Kidney (tissue), 14 donors: ENCODE data around the gene COL4A4. TPM values are rescaled to one million over a fixed set of nuclear protein-coding genes. Genes with fewer than 3 reads are reported as not detected.

ENCODE experiments used
- DNase-seq, 5 donors: peaks; one replicate each; pipeline ENCODE4 v3.0.0-alpha.2; 2013 to 2020
- FAIRE-seq: peaks from 2 replicates; lab custom pipeline; 2012; peaks lifted over from hg19 to GRCh38; lab: Jason Lieb, UNC
- H3K27ac ChIP-seq, 2 donors: one replicate each; pipeline ENCODE4 v1.7.0; 2013; ENCODE audit warnings: low read depth in 2 of 2, low read length in 2 of 2, inconsistent platforms in 1 of 2
- H3K27me3 ChIP-seq: one replicate; pipeline ENCODE4 v1.7.1; 2013; ENCODE audit warnings: low read length, inconsistent platforms; ENCODE audit not compliant: control insufficient read depth, insufficient read depth
- H3K36me3 ChIP-seq, 3 donors: one replicate each; pipeline versions ENCODE4 v1.7.0 to v1.7.1; 2013; ENCODE audit warnings: low read length in 3 of 3, control low read depth in 1 of 3, inconsistent platforms in 1 of 3; ENCODE audit not compliant: insufficient read depth in 3 of 3, control insufficient read depth in 2 of 3
- H3K4me1 ChIP-seq, 3 donors: one replicate each; pipeline versions ENCODE4 v1.7.0 to v1.7.1; 2013; ENCODE audit warnings: low read length in 3 of 3, inconsistent platforms in 1 of 3, low read depth in 1 of 3; ENCODE audit not compliant: control insufficient read depth in 2 of 3, insufficient read depth in 2 of 3
- H3K4me3 ChIP-seq, 3 donors: one replicate each; pipeline versions ENCODE4 v1.7.0 to v1.8.1; 2013; ENCODE audit warnings: low read length in 3 of 3, control low read depth in 1 of 3, inconsistent platforms in 1 of 3
- H3K9ac ChIP-seq, 3 donors: one replicate each; pipeline versions ENCODE4 v1.7.0 to v1.7.1; 2013; ENCODE audit warnings: low read length in 3 of 3, control low read depth in 1 of 3, inconsistent platforms in 1 of 3
- H3K9me3 ChIP-seq, 3 donors: one replicate each; pipeline versions ENCODE4 v1.7.0 to v1.7.1; 2013; ENCODE audit warnings: low read length in 3 of 3, control low read depth in 1 of 3, inconsistent platforms in 1 of 3; ENCODE audit not compliant: control insufficient read depth in 2 of 3, insufficient read depth in 1 of 3
- CTCF ChIP-seq: IDR thresholded peaks from 3 replicates; pipeline ENCODE4 v1.5.1; 2012; ENCODE audit warnings: mild to moderate bottlenecking, moderate library complexity, borderline replicate concordance; ENCODE audit not compliant: insufficient read depth; ENCODE audit errors: extremely low read depth
- intact Hi-C: fragments of 100-400 bp; cut with DNase I; formaldehyde crosslinking; loops from one replicate; pipeline ENCODE4 v1.11.1; 2022
- polyA plus RNA-seq: library from polyadenylated mRNA; stranded (reverse); fragments of 350-450 nt; fragmentation: Illumina TruSeq; extraction: RNeasy Lipid Tissue Mini Kit (QIAGEN cat#74804); gene quantifications from one replicate; pipeline ENCODE4 v1.2.3, GENCODE V29; 2014; ENCODE audit warnings: low read depth, low replicate concordance; ENCODE audit not compliant: insufficient read depth
- total RNA-seq: library from RNA; stranded (reverse); fragmentation: NEBNext Ultra II Directional; extraction: Animal tissue kit (Norgen Biotek cat#: 25700); gene quantifications from one replicate; pipeline ENCODE4 v1.2.1, GENCODE V29; 2021
- donor health status: control.
- donor health status: control.
- donor health status: control.
- donor health status: control.
- donor health status: control.
- donor health status: DM: yes; HTN: yes; CAD: no.
- donor health status: Normal renal cell carcinoma (clear cell type).

Gene COL4A4
- total and polyA plus RNA-seq, 2 donors from 2014 or later: 7.2 to 53.3 TPM

DNA sequence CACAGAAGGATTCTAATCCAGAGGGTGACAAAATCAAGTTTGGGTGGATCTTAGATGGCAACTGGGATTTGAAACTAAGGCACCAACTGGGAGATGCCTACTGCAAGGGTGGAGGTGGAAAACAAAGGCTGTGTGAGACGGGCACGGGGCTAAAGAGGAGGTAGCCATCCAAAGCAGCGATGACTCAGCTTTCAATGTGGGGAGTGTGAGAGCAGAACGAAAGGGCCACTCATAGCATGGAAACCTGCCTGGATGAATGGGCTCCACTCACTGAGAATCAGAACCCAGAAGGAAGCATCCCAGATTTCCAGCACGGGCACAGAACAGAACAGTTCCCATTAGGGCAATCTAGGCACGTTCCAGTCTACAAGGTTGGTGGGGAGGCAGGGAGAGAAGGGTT lies 159.5 kb downstream of the COL4A4 start:
- no peak overlapping the region for H3K9ac ChIP-seq
- peaks cover 0 to 11% (median 4%) of the 10 kb centered on the region in 3 donors for H3K36me3 ChIP-seq
- no peak overlapping the region for H3K4me3 ChIP-seq
- intact Hi-C loops: no loop called here
- H3K9me3 ChIP-seq: no peaks in the 10 kb centered on the region
- no peaks in the 10 kb centered on the region for H3K4me1 ChIP-seq
- TF ChIP-seq CTCF: no peak
- FAIRE-seq (no peak), DNase-seq (no peak)
- no peaks in the 10 kb centered on the region for H3K27me3 ChIP-seq
- H3K27ac ChIP-seq: no peak overlapping the region

DNA sequence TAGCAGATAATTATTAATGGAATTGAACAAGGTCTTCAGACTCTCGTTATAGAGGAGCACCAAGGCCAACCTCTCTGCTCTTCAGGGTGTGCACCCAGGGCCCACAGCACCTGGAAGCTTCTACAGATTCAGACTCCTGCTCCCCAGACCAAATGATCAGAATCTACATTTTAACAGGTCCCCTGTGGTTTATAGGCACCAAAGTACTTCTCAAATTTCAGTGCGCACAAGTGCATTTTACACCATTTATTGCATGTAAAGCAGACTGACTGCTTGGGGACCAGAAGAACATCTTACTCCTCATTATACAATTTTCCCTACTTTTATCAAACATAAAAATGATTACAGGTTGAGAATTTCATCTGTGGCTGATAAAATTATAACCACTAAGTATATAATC lies 163.9 kb downstream of the COL4A4 start:
- Histone ChIP-seq H3K36me3 (peaks cover 0 to 4% (median 4%) of the 10 kb centered on the region in 3 donors), H3K4me1 (peaks cover 0 to 2% (median 0%) of the 10 kb centered on the region in 3 donors), H3K9ac (no peak overlapping the region), H3K9me3 (no peaks in the 10 kb centered on the region), H3K27ac (no peak overlapping the region), H3K4me3 (no peak overlapping the region), H3K27me3 (no peaks in the 10 kb centered on the region)
- intact Hi-C loops: no loop called here
- TF ChIP-seq CTCF: no peak
- no peak for FAIRE-seq
- no peak for DNase-seq

DNA sequence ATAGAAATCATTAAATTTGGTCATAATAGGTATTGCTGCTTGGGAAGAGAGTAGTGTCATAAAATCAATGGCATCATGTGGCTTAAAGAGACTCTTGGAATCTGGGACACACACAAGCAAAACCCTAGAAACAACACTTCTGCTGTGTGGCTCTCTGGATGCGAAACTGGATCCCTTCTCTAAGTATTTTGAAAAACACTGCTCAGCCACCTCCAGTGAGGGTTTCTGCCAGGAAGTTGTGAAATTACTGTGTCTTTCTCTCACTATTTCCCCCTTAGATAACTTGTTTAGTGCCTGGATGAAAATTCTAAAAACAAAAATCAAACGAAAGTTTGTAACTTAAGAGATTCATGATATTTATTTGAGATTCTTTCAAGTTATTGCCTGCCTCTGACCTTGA lies 164.3 kb downstream of the COL4A4 start:
- intact Hi-C loops: no loop called here
- no peaks in the 10 kb centered on the region for H3K9me3 ChIP-seq
- FAIRE-seq (no peak), DNase-seq (no peak)
- peaks cover 0 to 4% (median 4%) of the 10 kb centered on the region in 3 donors for H3K36me3 ChIP-seq
- H3K4me1 ChIP-seq: peaks cover 0 to 2% (median 0%) of the 10 kb centered on the region in 3 donors
- H3K27ac ChIP-seq: no peak overlapping the region
- H3K27me3 ChIP-seq: no peaks in the 10 kb centered on the region
- no peak overlapping the region for H3K9ac ChIP-seq
- H3K4me3 ChIP-seq: no peak overlapping the region
- no peak for TF ChIP-seq CTCF

GRCh38 chr2:226995625-226996041 lies 168.4 kb downstream of the COL4A4 start:
- no peak for TF ChIP-seq CTCF
- intact Hi-C loops: no loop called here
- Histone ChIP-seq H3K27ac (no peak overlapping the region), H3K4me3 (no peak overlapping the region), H3K27me3 (no peaks in the 10 kb centered on the region), H3K36me3 (peaks cover 0 to 4% (median 0%) of the 10 kb centered on the region in 3 donors), H3K4me1 (peaks cover 0 to 2% (median 0%) of the 10 kb centered on the region in 3 donors), H3K9me3 (no peaks in the 10 kb centered on the region), H3K9ac (no peak overlapping the region)
- peak in 1 of 5 donors; percentile 88 for DNase-seq
- no peak for FAIRE-seq
